AG08395 (cell line): ENCODE results near the gene KAT7.

Experiments
- DNase-seq: peaks from one replicate; pipeline ENCODE4 v3.0.0; 2012; ENCODE audit warnings: mixed read lengths, low spot score

The KAT7 gene

GRCh38 chr17:49788478-49789242, at the start of gene KAT7:
KAT7 (plus strand) TSS chr17:49788681; CDS start chr17:49788835, 154 bp downstream.
- DNase-seq: peak; percentile 98

- DNase-seq: no peak
Observed at GRCh38 chr17:49739641-49740271, 48.7 kb upstream of the KAT7 start.

- peak; percentile 62 for DNase-seq
Observed at GRCh38 chr17:49741009-49741691, 47.3 kb upstream of the KAT7 start.

GRCh38 chr17:49741692-49742076, 46.8 kb upstream of the KAT7 start:
- DNase-seq: no peak

- DNase-seq: peak; percentile 20
Observed at GRCh38 chr17:49742166-49742638, 46.3 kb upstream of the KAT7 start.

GRCh38 chr17:49745175-49746139, 43.0 kb upstream of the KAT7 start:
- DNase-seq: no peak

- no peak for DNase-seq
Observed at GRCh38 chr17:49746791-49747490, 41.5 kb upstream of the KAT7 start.

GRCh38 chr17:49747632-49748031, 40.8 kb upstream of the KAT7 start:
- DNase-seq: no peak

- no peak for DNase-seq
Observed at GRCh38 chr17:49748223-49748622, 40.3 kb upstream of the KAT7 start.

- no peak for DNase-seq
Observed at GRCh38 chr17:49748791-49749190, 39.7 kb upstream of the KAT7 start.

GRCh38 chr17:49749730-49750129, 38.8 kb upstream of the KAT7 start:
- no peak for DNase-seq

GRCh38 chr17:49752508-49752907, 36.0 kb upstream of the KAT7 start:
- DNase-seq: no peak

GRCh38 chr17:49753959-49754391, 34.5 kb upstream of the KAT7 start:
- DNase-seq: no peak

GRCh38 chr17:49755663-49756283, 32.7 kb upstream of the KAT7 start:
- DNase-seq: no peak

GRCh38 chr17:49756323-49757150, 31.9 kb upstream of the KAT7 start:
- no peak for DNase-seq

GRCh38 chr17:49757151-49757777, 31.2 kb upstream of the KAT7 start:
- no peak for DNase-seq

GRCh38 chr17:49758464-49759010, 29.9 kb upstream of the KAT7 start:
- DNase-seq: peak; percentile 43

- no peak for DNase-seq
Observed at GRCh38 chr17:49759203-49759602, 29.3 kb upstream of the KAT7 start.

- DNase-seq: no peak
Observed at GRCh38 chr17:49760296-49760695, 28.2 kb upstream of the KAT7 start.
